Upper lobe of left lung (tissue), 4 donors: Measurements from ENCODE around the gene SEC16B.

Source experiments
- CTCF ChIP-seq, 6 experiments: fragments of 450-650 bp in 4 of 6; fragments of 200-600 bp in 2 of 6; sonication (generic) in 2 of 6; IDR thresholded peaks; one replicate each; pipeline ENCODE4 v1.5.1; 2016 to 2019; ENCODE audit warnings: antibody characterized with exemption in 6 of 6
- EP300 ChIP-seq, 4 donors: sonication (generic); formaldehyde crosslinking; IDR thresholded peaks; one replicate each; pipeline ENCODE4 v1.5.1; 2017; ENCODE audit warnings: antibody characterized with exemption in 4 of 4, control low read depth in 2 of 4
- POLR2A ChIP-seq, 4 donors: fragments of 450-650 bp; IDR thresholded peaks; one replicate each; pipeline ENCODE4 v1.5.1; 2016 to 2017; ENCODE audit warnings: antibody characterized with exemption in 4 of 4, mild to moderate bottlenecking in 2 of 4
- POLR2AphosphoS5 ChIP-seq, 2 donors: sonication (generic); formaldehyde crosslinking; IDR thresholded peaks; one replicate each; pipeline ENCODE4 v1.5.1; 2017; ENCODE audit warnings: antibody characterized with exemption in 2 of 2

- no peak for TF ChIP-seq CTCF (IDR thresholded peaks at IDR 0.05)
- TF ChIP-seq POLR2AphosphoS5 (IDR thresholded peaks at IDR 0.05) = no peak
- no peak for TF ChIP-seq POLR2A (IDR thresholded peaks at IDR 0.05)
- no peak for TF ChIP-seq EP300 (IDR thresholded peaks at IDR 0.05)
These were observed 25.5 kb upstream of the SEC16B start for GRCh38 chr1:177995369-177995768.
